H1 (cell line): ENCODE data around the gene SLC2A4RG. TPM values are rescaled to one million over a fixed set of nuclear protein-coding genes. Genes with fewer than 3 reads are reported as not detected.

Experiments
- CTCF ChIA-PET: fragments of 300-600 bp; sonication (Branson Sonifier 250); formaldehyde crosslinking; loops from one replicate; lab custom pipeline; 2021; ENCODE audit not compliant: partially characterized antibody; lab: Charles Lee
- POLR2A ChIA-PET: fragments of 300-600 bp; sonication (Branson Sonifier 250); formaldehyde crosslinking; loops from one replicate; lab custom pipeline; 2021; ENCODE audit warnings: inconsistent platforms; ENCODE audit not compliant: partially characterized antibody; lab: Charles Lee
- DNase-seq, 2 experiments: peaks; one replicate each; pipeline versions ENCODE4 v3.0.0 to v3.0.0-alpha.2; 2010 to 2022; ENCODE audit warnings: low spot score in 2 of 2, low read depth in 1 of 2, mixed read lengths in 1 of 2
- FAIRE-seq: peaks from 2 replicates; lab custom pipeline; 2011; peaks lifted over from hg19 to GRCh38; lab: Jason Lieb, UNC
- H2AFZ ChIP-seq: 2 replicates; pipeline ENCODE4 v1.8.1; 2012; ENCODE audit warnings: low read length, inconsistent platforms
- H2AK5ac ChIP-seq: 2 replicates; pipeline ENCODE4 v1.6.1; 2013; ENCODE audit warnings: low read depth, low read length
- H2BK120ac ChIP-seq: replicated peaks from 2 replicates; pipeline ENCODE3; 2013; ENCODE audit warnings: low read depth, low read length, inconsistent platforms
- H2BK12ac ChIP-seq: 2 replicates; pipeline ENCODE4 v1.6.1; 2013; ENCODE audit warnings: low read depth, low read length
- H2BK15ac ChIP-seq: 2 replicates; pipeline ENCODE4 v1.6.1; 2013; ENCODE audit warnings: low read length
- H2BK20ac ChIP-seq: 2 replicates; pipeline ENCODE4 v1.6.1; 2013; ENCODE audit warnings: low read length
- H2BK5ac ChIP-seq: 2 replicates; pipeline ENCODE4 v1.6.1; 2013; ENCODE audit warnings: low read depth, low read length
- H3K14ac ChIP-seq: 2 replicates; pipeline ENCODE4 v1.6.1; 2013; ENCODE audit warnings: inconsistent platforms; ENCODE audit not compliant: insufficient read length
- H3K18ac ChIP-seq: 2 replicates; pipeline ENCODE4 v1.6.1; 2013; ENCODE audit warnings: low read length; ENCODE audit errors: extremely low read depth
- H3K23ac ChIP-seq: 2 replicates; pipeline ENCODE4 v1.6.1; 2013; ENCODE audit warnings: inconsistent platforms; ENCODE audit not compliant: insufficient read length
- H3K23me2 ChIP-seq: 2 replicates; pipeline ENCODE4 v1.6.1; 2013; ENCODE audit warnings: low read depth, low read length
- H3K27ac ChIP-seq: 2 replicates; pipeline ENCODE4 v1.6.1; 2011; ENCODE audit warnings: low read depth, low read length, inconsistent platforms
- H3K27me3 ChIP-seq, 4 experiments: replicated peaks in 1 of 4; 1 replicate in 1 of 4; 2 replicates in 3 of 4; pipeline versions ENCODE4 v1.6.1 to v1.8.1; 2011 to 2013; ENCODE audit warnings: low read length in 3 of 4, mild to moderate bottlenecking in 3 of 4, inconsistent platforms in 2 of 4, mixed read lengths in 2 of 4, moderate library complexity in 1 of 4; ENCODE audit not compliant: control insufficient read depth in 3 of 4, insufficient read depth in 3 of 4; ENCODE audit errors: extremely low read depth in 1 of 4
- H3K36me3 ChIP-seq, 4 experiments: 2 replicates each; pipeline versions ENCODE4 v1.6.1 to v1.8.1; 2011 to 2013; ENCODE audit warnings: mild to moderate bottlenecking in 4 of 4, low read length in 3 of 4, moderate library complexity in 2 of 4, control low read depth in 1 of 4, inconsistent platforms in 1 of 4; ENCODE audit not compliant: insufficient read depth in 4 of 4, control insufficient read depth in 2 of 4
- H3K4ac ChIP-seq: replicated peaks from 2 replicates; pipeline ENCODE3; 2013; ENCODE audit warnings: low read length, low read depth, mixed read lengths, inconsistent platforms; ENCODE audit not compliant: insufficient read length
- H3K4me1 ChIP-seq, 4 experiments: replicated peaks in 1 of 4; 1 replicate in 1 of 4; 2 replicates in 3 of 4; pipeline versions ENCODE4 v1.6.1 to v1.8.1; 2011 to 2013; ENCODE audit warnings: low read length in 3 of 4, inconsistent platforms in 2 of 4, mixed read lengths in 1 of 4; ENCODE audit not compliant: insufficient read depth in 4 of 4, control insufficient read depth in 3 of 4
- H3K4me2 ChIP-seq, 2 experiments: 2 replicates each; pipeline versions ENCODE4 v1.6.1 to v1.8.1; 2011 to 2013; ENCODE audit warnings: low read depth in 2 of 2, low read length in 2 of 2, control low read depth in 1 of 2, inconsistent platforms in 1 of 2, mild to moderate bottlenecking in 1 of 2; ENCODE audit not compliant: insufficient read depth in 1 of 2
- H3K4me3 ChIP-seq, 4 experiments: fragments of 200-600, 300-600 bp in 1 of 4; sonication (generic), shearing (Covaris generic), sonication (Bioruptor Twin) in 1 of 4; 2 replicates each; pipeline versions ENCODE4 v1.5.1 to v1.8.1; 2011 to 2016; ENCODE audit warnings: low read length in 4 of 4, low read depth in 3 of 4, control low read depth in 2 of 4, inconsistent platforms in 2 of 4, mild to moderate bottlenecking in 2 of 4, mixed read lengths in 1 of 4, moderate library complexity in 1 of 4; ENCODE audit not compliant: insufficient read depth in 2 of 4; ENCODE audit errors: extremely low read depth in 1 of 4
- H3K56ac ChIP-seq: replicated peaks from 2 replicates; pipeline ENCODE3; 2013; ENCODE audit warnings: low read depth, mild to moderate bottlenecking, mixed read lengths, low read length, inconsistent platforms; ENCODE audit not compliant: insufficient read length
- H3K79me1 ChIP-seq: 2 replicates; pipeline ENCODE4 v1.6.1; 2013; ENCODE audit warnings: low read depth, low read length, control low read depth
- H3K79me2 ChIP-seq, 2 experiments: 2 replicates each; pipeline versions ENCODE4 v1.6.1 to v1.8.1; 2012 to 2013; ENCODE audit warnings: low read length in 2 of 2, mild to moderate bottlenecking in 2 of 2, inconsistent platforms in 1 of 2; ENCODE audit not compliant: insufficient read depth in 2 of 2, control insufficient read depth in 1 of 2
- H3K9ac ChIP-seq, 4 experiments: replicated peaks in 1 of 4; 1 replicate in 1 of 4; 2 replicates in 3 of 4; pipeline versions ENCODE4 v1.6.1 to v1.8.1; 2011 to 2013; ENCODE audit warnings: low read depth in 3 of 4, low read length in 3 of 4, control low read depth in 2 of 4, mild to moderate bottlenecking in 2 of 4, moderate library complexity in 2 of 4, inconsistent platforms in 1 of 4; ENCODE audit errors: extremely low read depth in 1 of 4
- H3K9me3 ChIP-seq, 2 experiments: 2 replicates each; pipeline versions ENCODE4 v1.6.1 to v1.8.1; 2012 to 2013; ENCODE audit warnings: mild to moderate bottlenecking in 2 of 2, moderate library complexity in 2 of 2, control low read depth in 1 of 2, inconsistent platforms in 1 of 2, low read depth in 1 of 2, low read length in 1 of 2, mixed read lengths in 1 of 2; ENCODE audit not compliant: insufficient read depth in 2 of 2
- H4K20me1 ChIP-seq, 2 experiments: replicated peaks in 1 of 2; 2 replicates each; pipeline versions ENCODE3 to v1.8.1; 2011 to 2013; ENCODE audit warnings: inconsistent platforms in 2 of 2, low read length in 2 of 2, mild to moderate bottlenecking in 1 of 2; ENCODE audit not compliant: insufficient read depth in 2 of 2, control insufficient read depth in 1 of 2
- H4K5ac ChIP-seq: 2 replicates; pipeline ENCODE4 v1.6.1; 2013; ENCODE audit warnings: low read length, low read depth, mixed read lengths, inconsistent platforms; ENCODE audit not compliant: insufficient read length
- H4K8ac ChIP-seq: 2 replicates; pipeline ENCODE4 v1.8.0; 2013; ENCODE audit warnings: mild to moderate bottlenecking, moderate library complexity, low read length, inconsistent platforms; ENCODE audit not compliant: insufficient read depth; ENCODE audit errors: extremely low read depth
- H4K91ac ChIP-seq: replicated peaks from 2 replicates; pipeline ENCODE3; 2013; ENCODE audit warnings: low read length, mixed read lengths, inconsistent platforms; ENCODE audit not compliant: insufficient read length
- ASH2L ChIP-seq: fragments of 200-600, 300-600 bp; sonication (generic); IDR thresholded peaks from one replicate; pipeline ENCODE4 v1.7.1; 2017; ENCODE audit warnings: low read length
- BACH1 ChIP-seq: IDR thresholded peaks from 2 replicates; pipeline ENCODE4 v1.6.1; 2012; ENCODE audit warnings: low read length, improper control_type of control experiment
- BCL11A ChIP-seq, 2 experiments: IDR thresholded peaks; one replicate each; pipeline ENCODE4 v1.6.1; 2011; ENCODE audit warnings: low read depth in 2 of 2, low read length in 2 of 2, mild to moderate bottlenecking in 2 of 2
- BRCA1 ChIP-seq: IDR thresholded peaks from 2 replicates; pipeline ENCODE4 v1.6.1; 2012; ENCODE audit warnings: low read depth, low read length, improper control_type of control experiment
- CHD1 ChIP-seq: IDR thresholded peaks from 2 replicates; pipeline ENCODE4 v1.6.1; 2012; ENCODE audit warnings: low read depth, low read length, improper control_type of control experiment
- KDM4A ChIP-seq: IDR thresholded peaks from one replicate; pipeline ENCODE4 v1.7.1; 2012; ENCODE audit warnings: low read depth, mild to moderate bottlenecking, moderate library complexity, low read length, inconsistent platforms; ENCODE audit not compliant: severe bottlenecking
- PHF8 ChIP-seq: fragments of 200-600 bp; sonication (generic); conservative IDR thresholded peaks from 2 replicates; pipeline ENCODE4 v1.7.1; 2012; ENCODE audit warnings: low read depth, mild to moderate bottlenecking, inconsistent platforms, low read length, moderate library complexity
- RBBP5 ChIP-seq: IDR thresholded peaks from 2 replicates; pipeline ENCODE4 v1.7.1; 2012; ENCODE audit warnings: low read depth, mild to moderate bottlenecking, inconsistent platforms, low read length, moderate library complexity, borderline replicate concordance
- RXRA ChIP-seq: IDR thresholded peaks from 2 replicates; pipeline ENCODE4 v1.6.1; 2011; ENCODE audit warnings: low read depth, mild to moderate bottlenecking, low read length, moderate library complexity; ENCODE audit not compliant: insufficient read depth
- TAF1 ChIP-seq: IDR thresholded peaks from 2 replicates; pipeline ENCODE4 v1.6.1; 2011; ENCODE audit warnings: mild to moderate bottlenecking, low read depth, low read length
- TAF7 ChIP-seq: optimal IDR thresholded peaks from 2 replicates; pipeline ENCODE3; 2011; ENCODE audit warnings: low read depth, mild to moderate bottlenecking, inconsistent platforms, low read length, moderate library complexity, borderline replicate concordance
- WGBS, 2 experiments: shearing (Covaris generic) in 1 of 2; methylation state at CpG; one replicate each; pipeline versions ENCODE4 v1.1.6 to v1.1.7; 2013 to 2015; ENCODE audit warnings: low lambda C conversion rate in 2 of 2, mixed read lengths in 2 of 2, inconsistent platforms in 1 of 2, low coverage in 1 of 2, missing lambda C conversion rate in 1 of 2; ENCODE audit not compliant: insufficient replicate concordance in 2 of 2, insufficient coverage in 1 of 2, insufficient read length in 1 of 2; ENCODE audit errors: extremely low coverage in 1 of 2, missing lambda C conversion rate in 1 of 2; 5-methylcytosine and 5-hydroxymethylcytosine counted together
- polyA plus RNA-seq, 7 experiments: library from polyadenylated mRNA; depleted of rRNA in 3 of 7; stranded (reverse) in 5 of 7; unstranded in 2 of 7; fragments of >200 nt in 5 of 7; fragments of 200-250 nt in 2 of 7; gene quantifications; 1 replicate in 5 of 7; 2 replicates in 1 of 7; 4 replicates in 1 of 7; pipeline versions ENCODE4 v1.2.1 to v1.2.3, GENCODE V29; 2011 to 2013; ENCODE audit warnings: missing spikeins in 2 of 7, mixed read lengths in 2 of 7
- total RNA-seq: library from RNA; stranded (reverse); fragmentation: NEBNext Ultra II Directional; extraction: Animal tissue kit (Norgen Biotek cat#: 25700); gene quantifications from 2 replicates; pipeline ENCODE4 v1.2.1, GENCODE V29; 2021

The SLC2A4RG gene
- total and polyA plus RNA-seq, 2 of the 8 experiments (the other 6 are each of a cell fraction or from before 2014, with no cell fraction given), result 15.9 to 29.1 TPM

GRCh38 chr20:63734946-63735858 is 4.4 kb upstream of the SLC2A4RG start:
- H3K9me3 ChIP-seq, result peaks cover 0 to 4% of the 10 kb centered on the region in 2 experiments; a peak in 2 of 4 replicates
- CTCF ChIA-PET, result interaction anchor here (0.8 to 2.1 kb wide), 4 partner anchors 27 to 74 kb away, joined by 3 to 5 read pairs (median 3); no protein-coding TSS in a partner anchor
- no peak for TF ChIP-seq RBBP5
- no peak for TF ChIP-seq TAF7
- no peak for TF ChIP-seq KDM4A
- no peak for TF ChIP-seq CHD1
- no peak for TF ChIP-seq RXRA
- TF ChIP-seq ASH2L, result no peak
- TF ChIP-seq PHF8, result no peak
- no peak for TF ChIP-seq TAF1
- TF ChIP-seq BRCA1, result no peak
- TF ChIP-seq BACH1, result no peak
- no peak for TF ChIP-seq BCL11A (IDR thresholded peaks at IDR 0.05; ENCODE audit: low read depth in 2 of 2, low read length in 2 of 2)

More at GRCh38 chr20:63734946-63735858, 4.4 kb upstream of the SLC2A4RG start:
- H4K20me1 ChIP-seq, result peaks cover 5 to 46% of the 10 kb centered on the region in 2 experiments
- no peak overlapping the region for H3K4ac ChIP-seq
- H3K23ac ChIP-seq, result no peak overlapping the region
- no peak overlapping the region for H2BK20ac ChIP-seq
- 94% methylated on average over 46 of the region's 48 CpGs; no CpG with 5 or more reads in 1 of the 2 experiments for WGBS, 2 experiments
- H2BK120ac ChIP-seq, result no peak overlapping the region
- H4K5ac ChIP-seq, result no peak overlapping the region
- H3K23me2 ChIP-seq, result peaks cover 10% of the 10 kb centered on the region
- H3K14ac ChIP-seq, result no peak overlapping the region
- no peak for DNase-seq
- H2BK5ac ChIP-seq, result no peak overlapping the region
- FAIRE-seq, result no peak
- H4K91ac ChIP-seq, result no peak overlapping the region
- H4K8ac ChIP-seq, result no peak overlapping the region
- H3K4me1 ChIP-seq, result peaks cover 0 to 12% (median 6%) of the 10 kb centered on the region in 4 experiments; a peak in 6 of 7 replicates
- H2AFZ ChIP-seq, result no peak overlapping the region
- H3K79me1 ChIP-seq, result peaks cover 16% of the 10 kb centered on the region
- no peak overlapping the region for H2AK5ac ChIP-seq
- peaks cover 0 to 12% (median 8%) of the 10 kb centered on the region in 4 experiments; a peak in 4 of 7 replicates for H3K27me3 ChIP-seq
- no peak overlapping the region for H3K9ac ChIP-seq
- H2BK15ac ChIP-seq, result no peak overlapping the region
- H3K18ac ChIP-seq, result no peak overlapping the region
- H3K36me3 ChIP-seq, result peaks cover 0 to 14% (median 7%) of the 10 kb centered on the region in 4 experiments; a peak in 5 of 8 replicates
- POLR2A ChIA-PET, result interaction anchor here (0.6 to 2.2 kb wide), 9 partner anchors 10 to 130 kb away, joined by 3 to 14 read pairs (median 4); partner anchors contain the start of genes TNFRSF6B and TPD52L2
- H3K79me2 ChIP-seq, result peaks cover 0 to 8% of the 10 kb centered on the region in 2 experiments; a peak in 1 of 4 replicates
- no peak overlapping the region for H3K56ac ChIP-seq
- no peak overlapping the region for H2BK12ac ChIP-seq
- no peak overlapping the region for H3K4me3 ChIP-seq
- no peak overlapping the region for H3K4me2 ChIP-seq
- H3K27ac ChIP-seq, result no peak overlapping the region
